Activated naive CD4-positive, alpha-beta T cell treated with anti-CD3 and anti-CD28 coated beads, Interleukin-2, amount 50 U/mL, for 24 hours (primary cell): ENCODE data around the gene MED16.
"Not testable (repeated sequence)": the region's sequence is repeated elsewhere in the genome, so short reads cannot be mapped to it uniquely, and the experiment has no call there.

ENCODE experiments used
- H3K27ac Mint-ChIP-seq: one replicate; pipeline ENCODE4 v1.8.0; 2021; ENCODE audit warnings: mild to moderate bottlenecking, mixed read lengths
- H3K27me3 Mint-ChIP-seq: one replicate; pipeline ENCODE4 v1.8.0; 2021; ENCODE audit warnings: mixed read lengths
- H3K36me3 Mint-ChIP-seq: one replicate; pipeline ENCODE4 v1.8.0; 2021; ENCODE audit warnings: mixed read lengths
- H3K4me1 Mint-ChIP-seq: one replicate; pipeline ENCODE4 v1.8.0; 2021; ENCODE audit warnings: mixed read lengths
- H3K4me3 Mint-ChIP-seq: one replicate; pipeline ENCODE4 v1.8.0; 2021; ENCODE audit warnings: mild to moderate bottlenecking, mixed read lengths
- H3K9me3 Mint-ChIP-seq: one replicate; pipeline ENCODE4 v1.8.0; 2021; ENCODE audit warnings: mixed read lengths

The MED16 gene

DNA sequence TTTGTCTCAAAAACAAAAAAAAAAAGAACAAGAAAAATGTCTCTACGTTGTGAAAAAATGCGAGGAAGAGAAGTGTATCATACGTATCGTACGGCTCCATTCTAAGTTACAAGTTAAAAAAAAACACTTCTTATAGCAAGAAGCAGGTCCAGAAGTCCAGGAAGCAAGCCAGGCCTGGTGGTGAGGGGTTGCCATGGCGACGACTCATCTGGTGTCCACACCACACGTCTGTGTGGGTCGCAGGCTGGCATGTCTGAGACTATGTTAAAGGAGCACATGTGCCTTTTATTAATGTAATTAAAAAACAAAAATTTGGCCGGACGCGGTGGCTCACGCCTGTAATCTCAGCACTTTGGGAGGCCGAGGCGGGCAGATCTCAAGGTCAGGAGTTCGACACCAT, 5.9 kb downstream of the MED16 start:
- Mint-ChIP-seq H3K27ac (no peak overlapping the region), H3K9me3 (no peaks in the 10 kb centered on the region), H3K4me1 (peaks cover 11% of the 10 kb centered on the region), H3K36me3 (no peaks in the 10 kb centered on the region), H3K27me3 (no peaks in the 10 kb centered on the region), H3K4me3 (no peak overlapping the region)

- no peaks in the 10 kb centered on the region for H3K27me3 Mint-ChIP-seq
- H3K27ac Mint-ChIP-seq: no peak overlapping the region
- no peaks in the 10 kb centered on the region for H3K9me3 Mint-ChIP-seq
- no peak overlapping the region for H3K4me3 Mint-ChIP-seq
- no peaks in the 10 kb centered on the region for H3K36me3 Mint-ChIP-seq
- H3K4me1 Mint-ChIP-seq: peaks cover 5% of the 10 kb centered on the region
Measured at GRCh38 chr19:885536-886224, 7.3 kb downstream of the MED16 start.

- peaks cover 5% of the 10 kb centered on the region for H3K4me1 Mint-ChIP-seq
- H3K27ac Mint-ChIP-seq: no peak overlapping the region
- no peaks in the 10 kb centered on the region for H3K27me3 Mint-ChIP-seq
- no peak overlapping the region for H3K4me3 Mint-ChIP-seq
- no peaks in the 10 kb centered on the region for H3K9me3 Mint-ChIP-seq
- H3K36me3 Mint-ChIP-seq: no peaks in the 10 kb centered on the region
Measured at GRCh38 chr19:884420-885211, 8.4 kb downstream of the MED16 start.

DNA sequence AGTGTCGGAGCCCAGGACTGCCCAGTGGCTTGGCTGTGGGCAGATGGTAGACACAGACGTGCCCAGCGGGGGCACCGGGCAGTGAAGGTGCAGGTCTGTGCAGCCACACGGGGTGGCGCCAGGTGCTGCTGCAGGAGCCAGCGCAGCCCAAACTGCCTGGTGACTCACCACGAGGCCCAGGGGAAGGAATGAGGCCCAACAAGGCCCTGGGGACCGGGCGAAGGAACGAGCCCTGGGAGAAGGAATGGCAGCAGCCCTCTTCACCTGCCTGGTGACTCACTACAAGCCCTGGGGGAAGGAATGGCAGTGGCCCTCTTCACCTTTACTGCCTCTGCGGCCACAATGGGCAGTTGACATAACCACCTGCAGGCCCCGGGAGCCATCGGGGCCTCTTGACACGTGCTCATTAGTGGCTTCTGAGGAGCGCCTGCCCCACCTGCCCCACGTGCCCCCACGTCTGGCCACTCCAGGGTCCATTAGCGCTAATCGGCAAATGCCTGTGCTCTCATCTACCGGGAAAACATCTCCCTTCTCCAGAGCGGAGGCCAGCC, 9.3 kb downstream of the MED16 start:
- no peaks in the 10 kb centered on the region for H3K4me1 Mint-ChIP-seq
- no peaks in the 10 kb centered on the region for H3K27me3 Mint-ChIP-seq

DNA sequence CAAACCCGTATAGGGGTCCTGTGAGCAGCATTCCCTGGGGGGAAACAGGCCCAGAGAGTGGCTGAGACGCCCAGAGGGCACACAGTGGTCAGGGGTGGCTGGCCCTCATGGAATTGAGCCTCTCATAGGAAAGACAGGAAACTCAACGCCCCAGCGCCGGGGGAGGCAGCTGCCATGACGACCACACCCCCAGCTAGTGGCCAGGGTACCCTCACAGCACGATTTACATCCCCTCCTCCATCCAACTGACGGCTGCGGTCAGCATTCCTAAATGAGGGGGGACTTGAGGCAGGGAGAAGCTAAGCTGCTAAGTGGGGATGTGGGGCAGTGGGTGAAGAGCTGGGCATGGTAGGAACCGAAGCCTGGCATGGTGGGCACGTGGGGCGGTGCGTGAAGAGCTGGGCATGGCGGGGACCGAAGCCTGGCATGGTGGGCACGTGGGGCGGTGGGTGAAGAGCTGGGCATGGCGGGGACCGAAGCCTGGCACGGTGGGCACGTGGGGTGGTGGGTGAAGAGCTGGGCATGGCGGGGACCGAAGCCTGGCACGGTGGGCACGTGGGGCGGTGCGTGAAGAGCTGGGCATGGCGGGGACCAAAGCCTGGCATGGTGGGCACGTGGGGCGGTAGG, 10.0 kb downstream of the MED16 start:
- H3K4me1 Mint-ChIP-seq: no peaks in the 10 kb centered on the region
- no peak overlapping the region for H3K27ac Mint-ChIP-seq
- no peaks in the 10 kb centered on the region for H3K36me3 Mint-ChIP-seq

More for the DNA sequence above, 9.3 kb downstream of the MED16 start:
- Mint-ChIP-seq H3K27ac (no peak overlapping the region), H3K9me3 (no peaks in the 10 kb centered on the region), H3K4me3 (no peak overlapping the region), H3K36me3 (no peaks in the 10 kb centered on the region)

DNA sequence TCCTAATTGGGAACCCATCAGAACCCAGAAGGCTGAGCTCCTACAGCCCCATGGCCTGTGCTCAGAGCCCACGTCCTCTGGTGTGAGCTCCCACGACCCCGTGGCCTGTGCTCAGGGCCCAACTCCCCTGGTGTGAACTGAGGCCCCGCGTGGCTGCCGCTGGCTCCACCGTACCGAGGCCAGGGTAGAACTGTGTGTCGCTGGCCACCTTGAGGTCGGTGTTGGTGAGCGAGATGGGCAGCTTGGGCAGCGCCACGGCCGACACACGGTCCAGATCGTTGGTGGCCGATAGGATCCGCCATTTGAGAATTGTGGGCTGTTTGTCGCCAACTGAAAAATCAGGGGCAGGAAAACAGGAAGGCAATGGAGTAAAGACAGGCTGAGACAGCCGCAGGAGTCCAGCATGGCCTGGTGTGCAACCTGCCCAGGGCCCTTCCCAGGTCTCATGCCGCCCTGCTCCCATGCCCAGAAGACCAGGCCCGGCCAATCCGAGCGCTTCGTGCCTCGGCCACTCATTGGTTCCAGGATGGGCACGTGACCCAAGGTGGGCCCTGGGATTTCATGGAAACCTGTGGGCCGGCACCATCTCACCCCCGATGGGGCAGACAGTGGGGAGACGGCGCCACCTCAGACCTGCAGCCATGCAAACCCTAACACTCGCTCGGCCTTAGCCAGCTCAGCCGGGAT, 11.5 kb downstream of the MED16 start:
- H3K4me1 Mint-ChIP-seq: no peaks in the 10 kb centered on the region

More for the DNA sequence above, 10.0 kb downstream of the MED16 start:
- Mint-ChIP-seq H3K27me3 (no peaks in the 10 kb centered on the region), H3K4me3 (no peak overlapping the region), H3K9me3 (no peaks in the 10 kb centered on the region)

GRCh38 chr19:879711-880438, 13.1 kb downstream of the MED16 start:
- H3K36me3 Mint-ChIP-seq: no peaks in the 10 kb centered on the region
- H3K9me3 Mint-ChIP-seq: no peaks in the 10 kb centered on the region
- no peaks in the 10 kb centered on the region for H3K4me1 Mint-ChIP-seq
- H3K4me3 Mint-ChIP-seq: no peak overlapping the region
- H3K27ac Mint-ChIP-seq: no peak overlapping the region
- no peaks in the 10 kb centered on the region for H3K27me3 Mint-ChIP-seq

More for the DNA sequence above, 11.5 kb downstream of the MED16 start:
- Mint-ChIP-seq H3K27ac (no peak overlapping the region), H3K9me3 (no peaks in the 10 kb centered on the region), H3K4me3 (no peak overlapping the region), H3K36me3 (no peaks in the 10 kb centered on the region), H3K27me3 (no peaks in the 10 kb centered on the region)

GRCh38 chr19:878751-879561, 14.0 kb downstream of the MED16 start:
- not testable (repeated sequence) for H3K36me3 Mint-ChIP-seq, H3K27ac Mint-ChIP-seq

GRCh38 chr19:877992-878660, 14.9 kb downstream of the MED16 start:
- H3K27ac Mint-ChIP-seq, H3K36me3 Mint-ChIP-seq, H3K4me1 Mint-ChIP-seq, H3K9me3 Mint-ChIP-seq, H3K27me3 Mint-ChIP-seq, H3K4me3 Mint-ChIP-seq: not testable (repeated sequence)

More at GRCh38 chr19:878751-879561, 14.0 kb downstream of the MED16 start:
- H3K4me3 Mint-ChIP-seq, H3K4me1 Mint-ChIP-seq, H3K27me3 Mint-ChIP-seq, H3K9me3 Mint-ChIP-seq: not testable (repeated sequence)

GRCh38 chr19:876780-877314, 16.1 kb downstream of the MED16 start:
- Mint-ChIP-seq H3K27ac (no peak overlapping the region), H3K36me3 (no peaks in the 10 kb centered on the region), H3K27me3 (no peaks in the 10 kb centered on the region), H3K4me1 (peaks cover 8% of the 10 kb centered on the region), H3K9me3 (no peaks in the 10 kb centered on the region), H3K4me3 (no peak overlapping the region)

GRCh38 chr19:876089-876488, 16.9 kb downstream of the MED16 start:
- H3K9me3 Mint-ChIP-seq: no peaks in the 10 kb centered on the region
- no peaks in the 10 kb centered on the region for H3K36me3 Mint-ChIP-seq
- no peaks in the 10 kb centered on the region for H3K27me3 Mint-ChIP-seq
- peaks cover 8% of the 10 kb centered on the region for H3K4me1 Mint-ChIP-seq
- H3K4me3 Mint-ChIP-seq: no peak overlapping the region
- H3K27ac Mint-ChIP-seq: no peak overlapping the region

- Mint-ChIP-seq H3K4me3 (no peak overlapping the region), H3K36me3 (no peaks in the 10 kb centered on the region), H3K4me1 (peaks cover 8% of the 10 kb centered on the region), H3K27ac (no peak overlapping the region), H3K27me3 (no peaks in the 10 kb centered on the region), H3K9me3 (no peaks in the 10 kb centered on the region)
Measured at GRCh38 chr19:875265-875879, 17.6 kb downstream of the MED16 start.

DNA sequence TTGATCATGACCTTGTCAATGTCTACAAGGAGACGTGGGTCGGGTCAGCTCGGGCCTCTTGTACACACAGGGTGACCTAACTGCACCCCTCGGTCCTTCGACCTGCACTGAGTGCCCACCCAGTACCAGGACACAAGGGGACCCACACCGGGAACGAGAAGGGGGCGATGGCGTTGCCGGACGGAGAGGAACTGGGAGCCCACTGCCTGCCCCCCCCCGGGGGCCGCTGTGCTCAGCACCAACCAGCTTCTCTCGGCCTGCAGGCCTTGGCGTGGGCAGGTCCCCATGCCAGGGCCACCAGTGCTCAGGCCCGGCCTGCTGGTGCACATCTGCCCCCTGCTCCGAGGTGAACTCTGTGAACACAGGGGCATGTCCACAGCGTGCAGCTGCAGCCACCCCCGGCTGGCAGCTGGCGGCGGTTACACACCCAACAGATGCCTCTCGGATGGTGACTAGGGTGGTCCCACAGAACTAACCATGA, 19.4 kb downstream of the MED16 start:
- no peak overlapping the region for H3K4me3 Mint-ChIP-seq
- no peaks in the 10 kb centered on the region for H3K27me3 Mint-ChIP-seq
- H3K36me3 Mint-ChIP-seq: no peaks in the 10 kb centered on the region
- no peak overlapping the region for H3K27ac Mint-ChIP-seq
- H3K4me1 Mint-ChIP-seq: peaks cover 8% of the 10 kb centered on the region
- H3K9me3 Mint-ChIP-seq: no peaks in the 10 kb centered on the region
